HG02759 (cell line): Measurements from ENCODE around the gene APOA1.
A peak's percentile ranks its signal among the peaks of the same experiment; 100 is the strongest.

Experiments used
- ATAC-seq: cut with Tn5 transposase; IDR thresholded peaks from one replicate; pipeline ENCODE4 v1.9.1; 2021; ENCODE audit warnings: mild to moderate bottlenecking, moderate library complexity; ENCODE audit not compliant: unreplicated experiment

APOA1 gene

DNA sequence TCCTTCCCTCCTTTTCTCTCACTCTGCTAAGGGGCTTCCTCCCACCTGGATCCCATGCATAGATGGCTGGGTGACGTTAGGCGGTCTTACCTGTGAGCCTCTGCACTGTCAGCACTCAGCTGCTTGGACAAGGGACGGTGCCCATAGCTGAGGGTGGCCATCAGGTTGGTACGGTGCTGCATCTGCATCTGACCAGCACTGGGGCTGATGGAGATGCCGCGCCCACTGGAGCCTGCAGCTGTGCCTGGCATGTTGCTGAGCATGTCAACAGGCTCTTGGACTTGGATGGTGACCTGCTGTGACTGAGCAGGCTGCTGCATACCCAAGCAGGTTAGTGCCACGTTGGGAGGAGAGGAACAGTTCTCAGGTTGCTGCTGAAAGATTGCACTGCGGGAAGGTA is 21.8 kb upstream of the APOA1 start:
- ATAC-seq = no peak

- ATAC-seq = no peak
These were observed 20.5 kb upstream of the APOA1 start for GRCh38 chr11:116857936-116858335.

DNA sequence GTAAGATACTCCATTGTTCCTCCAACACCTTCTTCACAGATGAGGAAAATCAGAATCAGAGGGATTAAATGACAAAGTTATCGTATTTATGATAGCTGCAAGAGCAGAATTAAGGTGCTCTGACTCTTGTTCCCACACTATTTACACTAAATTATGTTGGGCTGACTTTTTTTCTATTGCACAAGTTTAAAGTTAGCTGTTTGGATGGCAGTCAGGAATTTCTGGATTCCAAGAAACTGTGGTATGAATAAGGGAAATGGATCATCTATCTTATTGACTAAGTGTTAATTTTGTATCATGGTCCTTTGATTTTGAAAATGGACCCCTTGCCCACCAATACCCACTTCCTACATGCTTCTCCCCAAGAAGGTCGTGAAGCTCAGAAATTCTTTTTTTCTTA is 19.9 kb upstream of the APOA1 start:
- ATAC-seq = no peak

- ATAC-seq = no peak
These were observed 19.0 kb upstream of the APOA1 start for GRCh38 chr11:116856423-116856822.

GRCh38 chr11:116855413-116855812 is 18.0 kb upstream of the APOA1 start:
- no peak for ATAC-seq

DNA sequence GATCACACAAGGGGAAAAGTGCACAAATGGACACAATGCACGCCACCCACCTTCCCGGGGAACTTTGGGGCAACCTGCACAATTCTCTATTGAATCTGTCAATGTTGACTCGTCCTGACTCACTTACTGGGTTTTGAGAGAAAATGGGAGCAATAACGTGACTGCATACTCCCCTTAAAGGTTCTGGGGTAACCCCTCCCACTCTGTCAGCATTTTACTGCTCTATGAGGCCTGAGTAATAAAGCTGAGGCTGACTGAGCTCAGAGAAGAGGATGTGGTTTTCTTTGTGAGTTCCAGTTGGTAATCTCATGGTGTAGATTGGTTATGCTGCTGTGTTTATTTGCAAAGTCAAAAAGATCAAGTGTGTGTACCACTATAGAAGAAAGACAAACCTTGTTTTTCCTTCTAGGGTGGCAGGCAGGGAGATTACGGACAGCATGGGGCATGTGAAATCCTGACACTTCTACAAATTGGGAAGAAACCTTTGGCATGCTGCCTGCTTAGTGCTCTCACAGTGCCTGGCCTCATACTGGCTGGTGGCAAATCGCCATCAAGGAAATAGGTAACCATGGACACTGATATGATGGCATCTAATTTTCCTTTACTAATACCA is 16.1 kb upstream of the APOA1 start:
- peak; percentile 93 for ATAC-seq

GRCh38 chr11:116852261-116853031 is 15.0 kb upstream of the APOA1 start:
- ATAC-seq = no peak

DNA sequence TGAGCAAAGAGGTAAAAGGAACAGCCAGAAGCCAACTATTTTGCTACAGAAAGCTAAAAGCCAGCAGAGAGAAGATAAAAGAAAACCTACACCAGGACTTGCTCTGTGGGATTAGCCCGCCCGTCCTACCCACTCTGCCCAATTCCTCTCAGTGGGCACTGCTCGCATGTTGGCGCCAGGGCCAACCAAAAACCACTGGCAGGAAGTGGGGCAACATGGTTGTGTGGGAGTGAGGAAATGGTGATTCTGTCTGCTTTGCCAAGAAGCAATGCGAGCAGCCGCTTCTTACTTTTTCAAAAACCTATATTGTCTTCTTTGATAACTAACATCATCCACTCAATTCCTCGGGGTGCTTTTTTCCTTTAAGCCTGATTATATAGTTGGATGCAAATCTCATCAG is 14.2 kb upstream of the APOA1 start:
- ATAC-seq = no peak

DNA sequence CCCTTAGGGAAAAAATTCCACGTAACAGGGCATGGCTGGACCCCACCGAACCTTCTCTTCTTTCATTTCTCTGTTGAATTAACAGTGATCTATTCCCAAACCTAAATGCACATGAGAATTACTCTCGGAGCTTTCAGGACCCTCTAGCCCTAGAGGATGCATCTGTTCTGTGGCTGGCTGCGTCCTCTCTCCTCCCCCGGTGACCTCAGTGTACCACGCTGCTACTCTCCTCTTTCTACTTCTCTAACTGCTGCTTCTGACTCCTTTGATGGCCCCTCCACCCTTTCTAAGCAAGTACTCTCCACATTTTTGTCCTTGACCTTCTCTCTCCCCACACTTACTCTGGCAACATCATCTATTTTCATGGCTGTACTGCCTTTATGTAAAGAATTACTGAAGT is 12.1 kb upstream of the APOA1 start:
- no peak for ATAC-seq

- ATAC-seq = no peak
These were observed 11.6 kb upstream of the APOA1 start for GRCh38 chr11:116849060-116849459.

DNA sequence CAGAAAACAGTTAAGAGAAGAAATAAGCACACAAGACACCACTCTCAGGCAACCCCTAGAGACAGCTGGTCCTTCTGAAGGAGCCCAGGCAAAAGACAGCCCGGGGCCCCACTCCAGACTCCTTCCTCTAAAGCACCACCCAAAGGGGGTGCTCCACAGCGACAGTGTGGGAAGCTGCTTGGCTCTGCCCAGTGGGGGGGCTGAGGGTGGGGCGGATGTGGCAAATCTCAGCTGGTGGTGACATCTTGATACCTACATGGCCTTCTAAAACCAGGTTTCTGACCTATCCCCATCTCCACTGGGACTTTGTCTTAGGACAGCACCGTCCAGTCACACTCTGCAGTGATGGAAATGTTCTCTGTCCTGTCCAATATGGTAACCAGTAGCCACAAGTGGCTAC is 10.2 kb upstream of the APOA1 start:
- no peak for ATAC-seq

DNA sequence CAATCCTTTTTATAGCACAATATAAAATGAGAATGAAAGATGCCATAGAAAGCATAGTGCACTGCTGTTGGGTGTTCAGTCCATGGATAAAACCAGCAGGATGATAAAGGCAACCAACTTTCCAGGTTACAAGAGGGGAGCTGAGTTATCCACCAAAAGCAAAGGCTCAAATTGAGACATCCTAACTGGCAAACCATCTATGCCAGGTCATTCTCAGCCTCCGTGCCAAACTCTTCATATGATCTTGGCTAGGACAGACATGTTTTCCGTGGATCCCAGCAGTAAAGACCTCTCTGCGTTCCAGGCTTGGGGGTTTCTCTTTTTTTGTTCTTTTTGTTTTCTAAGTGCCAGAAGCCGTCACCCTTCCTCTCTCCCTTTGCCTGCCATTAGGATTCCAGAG is 7.3 kb upstream of the APOA1 start:
- ATAC-seq = no peak

DNA sequence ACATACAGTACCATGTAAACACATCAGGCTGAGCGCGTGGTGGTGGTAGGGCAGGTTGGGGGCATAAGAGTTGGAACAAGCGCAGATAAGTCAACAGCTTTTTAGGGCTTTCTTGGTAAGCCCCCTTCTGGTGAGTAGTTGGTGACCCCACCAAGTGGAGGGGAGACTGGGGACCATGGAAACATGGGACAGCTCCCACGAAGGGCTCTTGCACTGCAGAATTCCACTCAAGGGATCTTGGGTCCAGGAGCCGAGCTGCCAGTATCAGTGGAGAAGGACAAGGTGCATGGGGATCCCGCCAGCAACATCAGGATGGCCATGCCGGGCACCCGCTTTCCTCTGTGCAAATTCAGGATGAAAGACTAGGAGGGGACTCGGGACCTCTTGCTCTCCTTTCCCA is 6.2 kb upstream of the APOA1 start:
- ATAC-seq = no peak

GRCh38 chr11:116842909-116843308 is 5.5 kb upstream of the APOA1 start:
- ATAC-seq = no peak

GRCh38 chr11:116842117-116842516 is 4.7 kb upstream of the APOA1 start:
- ATAC-seq = no peak

DNA sequence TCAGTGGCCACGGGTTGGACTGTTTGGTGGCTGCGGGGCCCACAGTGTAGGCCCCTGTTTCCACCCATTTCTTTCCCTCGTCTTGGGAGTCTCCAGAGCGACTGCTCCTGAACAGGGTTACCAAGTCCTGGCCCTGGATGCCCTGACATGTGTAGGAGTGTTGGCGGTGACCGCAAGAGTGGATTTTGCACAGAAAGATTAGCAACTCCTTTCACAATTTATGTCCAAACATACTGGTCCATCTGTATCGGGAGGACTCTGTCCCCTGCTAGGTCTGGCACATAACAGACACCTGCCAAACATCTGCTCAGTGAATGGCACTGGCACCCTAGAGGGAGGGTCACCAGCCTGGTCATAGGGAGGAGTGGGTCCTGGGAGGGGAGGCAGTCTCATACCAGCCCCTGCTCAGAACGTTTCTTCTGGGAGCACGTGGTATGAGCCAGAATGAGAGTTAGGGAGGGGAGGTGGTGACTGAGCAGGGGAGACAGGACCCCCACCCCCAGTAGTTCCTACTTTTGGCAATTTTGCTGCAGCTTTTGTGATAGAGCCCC is 3.4 kb upstream of the APOA1 start:
- ATAC-seq = no peak

DNA sequence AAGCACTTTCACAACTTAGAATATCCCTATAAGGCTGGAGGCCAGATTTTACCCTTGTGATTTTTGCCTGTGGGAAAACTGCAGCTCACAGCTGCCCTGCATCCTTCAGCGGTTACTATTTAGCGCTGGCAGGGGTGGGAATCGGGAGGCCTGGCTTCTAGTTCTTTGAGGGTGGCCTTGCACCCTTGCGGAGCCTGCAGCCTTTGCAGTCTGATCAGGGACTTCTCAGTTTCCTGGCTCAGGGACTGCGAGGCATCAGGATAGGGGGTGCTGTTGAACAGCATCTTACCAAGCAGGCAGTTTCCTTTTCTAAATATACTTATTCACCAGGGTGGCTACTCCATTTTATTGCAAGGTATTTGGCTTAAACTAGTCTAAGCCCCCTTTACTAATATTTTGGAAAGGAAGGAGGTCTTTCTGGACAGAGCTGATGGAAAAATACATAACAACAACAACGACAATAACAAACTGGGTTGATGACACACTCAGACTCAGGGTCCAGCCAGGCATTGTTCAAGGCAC is 2.9 kb upstream of the APOA1 start:
- ATAC-seq = no peak

DNA sequence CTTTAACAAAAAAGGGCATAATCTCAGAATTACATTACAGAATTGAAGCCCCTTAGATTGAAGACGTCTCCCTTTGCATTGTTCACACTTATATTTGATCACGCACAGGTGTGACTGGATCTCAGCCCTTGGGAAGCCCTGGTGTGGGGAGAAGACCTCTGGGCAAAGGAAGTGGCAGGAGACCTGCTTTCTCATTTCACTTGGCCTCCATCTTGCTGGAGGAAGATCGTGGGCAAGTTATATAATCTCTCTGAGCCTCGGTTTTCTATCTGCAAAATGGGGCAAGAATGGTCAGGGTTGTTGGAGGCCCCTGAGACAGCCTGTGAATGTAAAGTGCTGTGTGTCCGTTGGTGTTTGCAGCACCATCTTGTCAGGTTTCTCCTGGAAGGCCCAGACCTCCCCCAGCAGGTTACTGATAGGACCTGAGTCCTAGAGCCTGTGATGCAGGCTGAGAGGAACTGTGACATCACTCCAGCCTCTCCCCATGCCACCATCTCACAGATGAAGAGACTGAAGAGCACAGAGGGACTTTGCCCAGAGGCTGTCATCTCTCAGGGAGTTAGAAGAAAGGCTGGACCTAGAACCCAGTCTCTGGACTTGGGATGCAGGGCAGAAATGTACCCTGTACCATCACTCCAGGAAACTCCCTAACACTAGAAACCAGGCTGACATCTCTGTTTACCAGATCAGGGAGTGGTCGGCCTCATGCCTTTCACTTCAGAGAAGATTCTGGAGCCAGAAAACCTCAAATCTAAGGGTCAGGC is 1.1 kb upstream of the APOA1 start:
- no peak for ATAC-seq

GRCh38 chr11:116836632-116836991 is 810 bp downstream of the APOA1 start:
- no peak for ATAC-seq

DNA sequence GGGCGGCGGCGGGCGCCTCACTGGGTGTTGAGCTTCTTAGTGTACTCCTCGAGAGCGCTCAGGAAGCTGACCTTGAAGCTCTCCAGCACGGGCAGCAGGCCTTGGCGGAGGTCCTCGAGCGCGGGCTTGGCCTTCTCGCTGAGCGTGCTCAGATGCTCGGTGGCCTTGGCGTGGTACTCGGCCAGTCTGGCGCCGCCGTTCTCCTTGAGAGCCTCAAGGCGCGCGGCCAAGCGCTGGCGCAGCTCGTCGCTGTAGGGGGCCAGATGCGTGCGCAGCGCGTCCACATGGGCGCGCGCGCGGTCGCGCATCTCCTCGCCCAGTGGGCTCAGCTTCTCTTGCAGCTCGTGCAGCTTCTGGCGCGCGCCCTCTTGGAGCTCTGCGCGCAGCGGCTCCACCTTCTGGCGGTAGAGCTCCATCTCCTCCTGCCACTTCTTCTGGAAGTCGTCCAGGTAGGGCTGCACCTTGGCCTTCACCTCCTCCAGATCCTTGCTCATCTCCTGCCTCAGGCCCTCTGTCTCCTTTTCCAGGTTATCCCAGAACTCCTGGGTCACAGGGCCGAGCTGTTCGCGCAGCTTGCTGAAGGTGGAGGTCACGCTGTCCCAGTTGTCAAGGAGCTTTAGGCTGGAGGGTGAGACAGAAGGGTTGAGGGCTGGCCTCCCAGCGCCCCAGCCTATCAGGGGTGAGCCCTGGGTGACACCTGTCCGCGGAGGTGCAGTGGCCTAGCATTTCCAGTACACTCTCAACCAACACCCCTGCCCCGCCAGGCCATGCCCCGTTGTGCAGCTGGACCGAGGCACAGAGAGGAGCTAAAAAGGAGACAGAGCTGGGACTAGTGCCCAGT is 1.4 kb downstream of the APOA1 start:
- ATAC-seq = peak; percentile 85
